Muscle layer of colon (tissue), 2 donors: ENCODE results near the gene KMT2C.

ENCODE experiments used
- H3K27ac ChIP-seq: one replicate; pipeline ENCODE4 v1.7.0; 2013; ENCODE audit warnings: low read depth, mild to moderate bottlenecking, low read length, moderate library complexity
- H3K27me3 ChIP-seq, 2 donors: one replicate each; pipeline ENCODE4 v1.7.0; 2013; ENCODE audit warnings: low read length in 2 of 2, mild to moderate bottlenecking in 2 of 2; ENCODE audit not compliant: insufficient read depth in 2 of 2, control insufficient read depth in 1 of 2
- H3K36me3 ChIP-seq: one replicate; pipeline ENCODE4 v1.7.0; 2013; ENCODE audit warnings: mild to moderate bottlenecking, low read length; ENCODE audit not compliant: insufficient read depth
- H3K4me1 ChIP-seq: one replicate; pipeline ENCODE4 v1.7.0; 2013; ENCODE audit warnings: mild to moderate bottlenecking, low read length; ENCODE audit not compliant: insufficient read depth
- H3K4me3 ChIP-seq, 2 donors: one replicate each; pipeline ENCODE4 v1.7.0; 2013; ENCODE audit warnings: low read length in 2 of 2, low read depth in 1 of 2, mild to moderate bottlenecking in 1 of 2, moderate library complexity in 1 of 2
- H3K9ac ChIP-seq: one replicate; pipeline ENCODE4 v1.7.0; 2013; ENCODE audit warnings: low read length
- H3K9me3 ChIP-seq: one replicate; pipeline ENCODE4 v1.7.0; 2013; ENCODE audit warnings: mild to moderate bottlenecking, low read length
- donor health status: abdominal sarcoma.
- donor health status: Adenocarcinoma of cecum.

Gene KMT2C

GRCh38 chr7:152178405-152179058 lies 257.3 kb downstream of the KMT2C start:
- Histone ChIP-seq H3K27me3 (no peaks in the 10 kb centered on the region), H3K4me3 (no peak overlapping the region), H3K27ac (no peak overlapping the region), H3K36me3 (peaks cover 60% of the 10 kb centered on the region), H3K9ac (no peak overlapping the region), H3K9me3 (no peaks in the 10 kb centered on the region), H3K4me1 (no peaks in the 10 kb centered on the region)

DNA sequence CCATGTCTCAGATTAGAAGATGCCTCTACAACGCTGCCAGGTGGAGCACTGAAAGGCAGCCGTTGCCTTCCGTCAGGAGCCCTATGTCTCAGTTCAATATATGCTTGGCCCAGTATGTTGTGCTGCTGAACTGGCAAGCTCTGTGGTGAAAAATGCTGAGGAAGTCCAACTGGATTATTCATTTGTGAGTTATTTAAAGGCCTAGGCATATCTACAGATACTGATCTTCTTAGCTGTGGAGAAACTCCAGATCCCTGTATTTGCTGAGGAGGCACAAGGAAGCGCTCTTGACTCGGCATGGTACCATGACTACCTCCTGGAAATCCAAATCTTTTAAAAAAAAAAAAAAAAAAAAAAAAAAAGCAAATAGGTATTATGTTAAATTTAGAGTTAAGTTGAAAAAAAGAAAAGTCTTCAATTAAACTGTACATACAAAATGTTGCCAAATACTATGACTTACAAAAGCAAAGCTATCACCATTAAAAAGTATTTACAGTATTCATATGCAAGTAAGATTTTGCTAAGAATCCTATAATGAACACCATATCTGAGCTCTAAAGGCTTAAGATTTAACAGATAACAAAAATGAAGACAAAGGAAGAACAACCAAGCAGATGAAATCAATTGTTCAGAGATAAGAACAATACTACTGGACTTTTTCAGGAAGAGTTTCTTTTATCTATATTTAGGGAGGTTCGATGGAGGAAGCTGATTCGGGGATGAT lies 258.0 kb downstream of the KMT2C start:
- Histone ChIP-seq H3K4me1 (no peaks in the 10 kb centered on the region), H3K27me3 (no peaks in the 10 kb centered on the region), H3K4me3 (no peak overlapping the region), H3K27ac (no peak overlapping the region), H3K9me3 (no peaks in the 10 kb centered on the region), H3K9ac (no peak overlapping the region), H3K36me3 (peaks cover 60% of the 10 kb centered on the region)

DNA sequence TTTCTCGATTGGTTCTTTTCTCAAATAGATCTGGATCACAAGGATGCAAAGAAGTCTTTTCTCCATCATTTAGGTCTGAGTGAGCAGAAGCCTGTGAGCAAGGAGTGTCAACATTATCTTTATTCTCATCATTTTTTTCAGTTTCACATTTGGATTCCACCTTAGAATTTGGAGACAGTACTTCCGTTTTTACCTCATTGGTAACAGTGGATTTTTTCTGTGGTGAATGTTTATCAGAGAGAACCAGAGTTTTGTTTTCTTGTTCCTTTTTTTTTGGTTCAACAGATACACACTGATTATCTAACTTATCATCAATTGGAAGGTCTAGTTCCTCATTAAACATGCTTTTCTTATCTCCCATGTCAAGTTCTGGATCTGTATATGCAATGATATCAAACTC lies 259.0 kb downstream of the KMT2C start:
- H3K4me3 ChIP-seq: no peak overlapping the region
- no peak overlapping the region for H3K9ac ChIP-seq
- no peaks in the 10 kb centered on the region for H3K4me1 ChIP-seq
- H3K9me3 ChIP-seq: no peaks in the 10 kb centered on the region
- H3K27ac ChIP-seq: no peak overlapping the region
- H3K36me3 ChIP-seq: peaks cover 57% of the 10 kb centered on the region
- no peaks in the 10 kb centered on the region for H3K27me3 ChIP-seq

- H3K9ac ChIP-seq: no peak overlapping the region
- no peaks in the 10 kb centered on the region for H3K4me1 ChIP-seq
- H3K4me3 ChIP-seq: no peak overlapping the region
- H3K9me3 ChIP-seq: no peaks in the 10 kb centered on the region
- no peak overlapping the region for H3K27ac ChIP-seq
- peaks cover 52% of the 10 kb centered on the region for H3K36me3 ChIP-seq
- H3K27me3 ChIP-seq: no peaks in the 10 kb centered on the region
Observed at GRCh38 chr7:152173372-152174070, 262.3 kb downstream of the KMT2C start.

- H3K27ac ChIP-seq: no peak overlapping the region
- peaks cover 49% of the 10 kb centered on the region for H3K36me3 ChIP-seq
Observed at GRCh38 chr7:152162287-152162686, 273.5 kb downstream of the KMT2C start.

GRCh38 chr7:152161171-152161570 lies 274.6 kb downstream of the KMT2C start:
- Histone ChIP-seq H3K27me3 (no peaks in the 10 kb centered on the region), H3K4me3 (no peak overlapping the region), H3K9ac (no peak overlapping the region), H3K27ac (no peak overlapping the region), H3K36me3 (peaks cover 48% of the 10 kb centered on the region), H3K4me1 (no peaks in the 10 kb centered on the region), H3K9me3 (no peaks in the 10 kb centered on the region)

More at GRCh38 chr7:152162287-152162686, 273.5 kb downstream of the KMT2C start:
- Histone ChIP-seq H3K9me3 (no peaks in the 10 kb centered on the region), H3K4me1 (no peaks in the 10 kb centered on the region), H3K4me3 (no peak overlapping the region), H3K9ac (no peak overlapping the region), H3K27me3 (no peaks in the 10 kb centered on the region)

GRCh38 chr7:152158801-152159587 lies 276.8 kb downstream of the KMT2C start:
- no peak overlapping the region for H3K4me3 ChIP-seq
- H3K27me3 ChIP-seq: no peaks in the 10 kb centered on the region
- H3K4me1 ChIP-seq: no peaks in the 10 kb centered on the region
- H3K9me3 ChIP-seq: no peaks in the 10 kb centered on the region
- no peak overlapping the region for H3K9ac ChIP-seq
- no peak overlapping the region for H3K27ac ChIP-seq
- H3K36me3 ChIP-seq: peaks cover 62% of the 10 kb centered on the region

DNA sequence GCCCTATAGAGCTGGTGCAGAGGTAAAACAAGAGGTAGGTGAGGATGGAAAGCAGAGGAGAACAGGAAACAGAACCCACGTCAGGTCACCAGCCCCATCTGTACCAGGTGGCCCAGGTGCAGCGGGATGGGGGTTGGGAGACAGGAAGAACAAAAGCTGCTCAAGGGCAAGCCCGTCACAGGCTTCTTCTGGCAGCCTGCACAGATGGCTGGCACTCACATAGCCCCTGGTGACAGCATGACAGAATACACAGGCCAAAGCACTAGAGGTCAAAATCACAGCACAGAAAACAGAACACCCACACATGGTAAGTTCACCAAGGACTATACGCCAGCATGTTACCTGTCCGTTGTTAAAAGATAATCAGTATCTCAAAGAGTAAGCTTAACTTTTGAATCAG lies 283.5 kb downstream of the KMT2C start:
- Histone ChIP-seq H3K36me3 (peaks cover 88% of the 10 kb centered on the region), H3K27me3 (no peaks in the 10 kb centered on the region), H3K4me3 (no peak overlapping the region), H3K9ac (no peak overlapping the region), H3K27ac (no peak overlapping the region), H3K9me3 (no peaks in the 10 kb centered on the region), H3K4me1 (no peaks in the 10 kb centered on the region)

GRCh38 chr7:152149363-152149762 lies 286.4 kb downstream of the KMT2C start:
- Histone ChIP-seq H3K4me3 (no peak overlapping the region), H3K9ac (no peak overlapping the region), H3K9me3 (no peaks in the 10 kb centered on the region), H3K27me3 (no peaks in the 10 kb centered on the region), H3K27ac (no peak overlapping the region), H3K4me1 (no peaks in the 10 kb centered on the region), H3K36me3 (peaks cover 89% of the 10 kb centered on the region)

GRCh38 chr7:152148706-152149105 lies 287.1 kb downstream of the KMT2C start:
- Histone ChIP-seq H3K27ac (no peak overlapping the region), H3K9me3 (no peaks in the 10 kb centered on the region), H3K4me1 (no peaks in the 10 kb centered on the region), H3K36me3 (peaks cover 89% of the 10 kb centered on the region), H3K4me3 (no peak overlapping the region), H3K27me3 (no peaks in the 10 kb centered on the region), H3K9ac (no peak overlapping the region)

DNA sequence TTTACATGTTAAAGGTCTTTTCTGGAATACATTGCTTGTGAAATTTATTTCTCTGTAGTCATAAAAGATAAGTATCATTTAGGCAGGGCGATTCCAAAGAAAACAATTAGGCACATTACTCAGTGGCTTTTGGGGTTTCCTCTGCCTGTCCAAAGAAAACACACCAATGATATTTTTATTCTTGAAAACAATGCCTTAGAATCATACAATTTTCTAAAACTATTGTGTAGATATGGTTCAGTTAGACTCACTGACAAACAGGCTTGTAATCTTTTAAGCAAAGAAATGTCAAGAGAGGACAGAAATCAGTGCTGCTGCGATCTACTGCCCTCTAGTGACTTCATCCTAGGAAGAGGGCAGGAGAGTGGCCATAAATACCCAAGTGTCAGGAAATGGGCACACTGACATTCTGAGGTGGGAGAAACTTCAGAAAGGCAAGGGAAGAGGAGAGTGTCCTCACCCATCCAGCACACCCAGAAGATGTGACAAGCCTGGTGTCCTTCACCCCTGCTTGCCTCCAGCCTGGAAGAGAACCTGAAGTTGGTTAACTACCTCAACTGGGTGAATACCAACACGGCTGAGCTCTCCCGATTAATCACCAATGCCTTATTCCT lies 289.8 kb downstream of the KMT2C start:
- H3K9me3 ChIP-seq: no peaks in the 10 kb centered on the region
- peaks cover 68% of the 10 kb centered on the region for H3K36me3 ChIP-seq
- H3K27me3 ChIP-seq: no peaks in the 10 kb centered on the region
- no peaks in the 10 kb centered on the region for H3K4me1 ChIP-seq
- no peak overlapping the region for H3K4me3 ChIP-seq
- H3K9ac ChIP-seq: no peak overlapping the region
- H3K27ac ChIP-seq: no peak overlapping the region
